HCT116 (cell line): ENCODE measurements around the gene TMEM14B. TPM values are rescaled to one million over a fixed set of nuclear protein-coding genes. Genes with fewer than 3 reads are reported as not detected.

Experiments used
- ATAC-seq: fragments of 200-7000 bp; cut with Tn5 transposase; 2 replicates; pipeline ENCODE4 v1.9.1; 2020; ENCODE audit warnings: mild to moderate bottlenecking, moderate library complexity
- BruUV-seq: library from RNA; stranded (reverse); fragments of 400-500 nt; replicated peaks from 2 replicates; lab custom pipeline; 2021; lab: Mats Ljungman, UMichigan
- CTCF ChIA-PET: fragments of 300-600 bp; sonication (Branson Sonifier 250); formaldehyde crosslinking; loops from one replicate; lab custom pipeline; 2021; ENCODE audit warnings: antibody characterized with exemption; lab: Charles Lee
- POLR2A ChIA-PET: fragments of 300-600, 350-600 bp; sonication (Branson Sonifier 250); formaldehyde crosslinking; loops from one replicate; lab custom pipeline; 2021; ENCODE audit warnings: antibody characterized with exemption; lab: Charles Lee
- RAD21 ChIA-PET, 2 experiments: fragments of 300-600 bp; sonication (Branson Sonifier 250); formaldehyde crosslinking; loops; one replicate each; lab custom pipeline; 2023; ENCODE audit warnings: low total read pairs in 2 of 2; ENCODE audit not compliant: uncharacterized antibody in 2 of 2, unreplicated experiment in 2 of 2, low non-redundant PET in 1 of 2; lab: Charles Lee
- DNase-seq: peaks from one replicate; pipeline ENCODE4 v3.0.0-alpha.2; 2010; ENCODE audit warnings: low read depth, low spot score
- H2AFZ ChIP-seq: fragments of 200-600 bp; shearing (Covaris generic), sonication (generic); 2 replicates; pipeline ENCODE4 v1.6.1; 2017; ENCODE audit warnings: low read depth, mixed run types, mixed read lengths, antibody characterized with exemption, low read length; ENCODE audit not compliant: poor library complexity, severe bottlenecking
- H3K27ac ChIP-seq: 2 replicates; pipeline ENCODE4 v1.5.1; 2012; ENCODE audit warnings: low read depth, low read length
- H3K27me3 ChIP-seq: fragments of 200-600 bp; sonication (generic); 2 replicates; pipeline ENCODE4 v1.6.1; 2016; ENCODE audit warnings: mixed run types, low read length, mixed read lengths; ENCODE audit not compliant: insufficient read depth
- H3K36me3 ChIP-seq, 2 experiments: fragments of 200-500 bp in 1 of 2; fragments of 200-600 bp in 1 of 2; sonication (Bioruptor generic) in 1 of 2; sonication (generic) in 1 of 2; 2 replicates each; pipeline versions ENCODE4 v1.5.1 to v1.6.1; 2014 to 2016; ENCODE audit warnings: low read length in 2 of 2, inconsistent platforms in 1 of 2, mixed read lengths in 1 of 2, mixed run types in 1 of 2; ENCODE audit not compliant: insufficient read depth in 2 of 2, control insufficient read depth in 1 of 2
- H3K4me1 ChIP-seq, 2 experiments: fragments of 200-600 bp in 1 of 2; sonication (generic) in 1 of 2; 2 replicates each; pipeline versions ENCODE4 v1.5.1 to v1.6.1; 2012 to 2017; ENCODE audit warnings: low read length in 2 of 2, inconsistent platforms in 1 of 2, mild to moderate bottlenecking in 1 of 2, mixed read lengths in 1 of 2, mixed run types in 1 of 2, moderate library complexity in 1 of 2; ENCODE audit not compliant: insufficient read depth in 2 of 2, control insufficient read depth in 1 of 2
- H3K4me2 ChIP-seq: fragments of 200-600 bp; sonication (generic); 2 replicates; pipeline ENCODE4 v1.6.1; 2017; ENCODE audit warnings: mixed run types, low read length, mixed read lengths
- H3K4me3 ChIP-seq, 2 experiments: fragments of 200-600 bp in 1 of 2; sonication (generic) in 1 of 2; replicated peaks in 1 of 2; 2 replicates each; pipeline ENCODE4 v1.5.1; 2011 to 2016; ENCODE audit warnings: low read length in 2 of 2, control low read depth in 1 of 2, low read depth in 1 of 2, mild to moderate bottlenecking in 1 of 2, mixed read lengths in 1 of 2, mixed run types in 1 of 2
- H3K79me2 ChIP-seq: fragments of 200-600 bp; sonication (generic); 2 replicates; pipeline ENCODE4 v1.6.1; 2017; ENCODE audit warnings: mild to moderate bottlenecking, mixed run types, low read length, moderate library complexity, mixed read lengths; ENCODE audit not compliant: insufficient read depth
- H3K9ac ChIP-seq: fragments of 200-600 bp; sonication (generic); 2 replicates; pipeline ENCODE4 v1.6.1; 2016; ENCODE audit warnings: low read length, mixed read lengths
- H3K9me2 ChIP-seq: fragments of 200-600 bp; sonication (generic), shearing (Covaris generic); 2 replicates; pipeline ENCODE4 v1.6.1; 2017; ENCODE audit warnings: mixed run types, mild to moderate bottlenecking, moderate library complexity; ENCODE audit not compliant: insufficient read depth
- H3K9me3 ChIP-seq, 2 experiments: fragments of 200-500 bp in 1 of 2; fragments of 200-600 bp in 1 of 2; sonication (Bioruptor generic) in 1 of 2; sonication (generic) in 1 of 2; 2 replicates each; pipeline ENCODE4 v1.6.1; 2014 to 2017; ENCODE audit warnings: low read length in 2 of 2, mixed read lengths in 2 of 2, inconsistent platforms in 1 of 2, low read depth in 1 of 2, mild to moderate bottlenecking in 1 of 2, mixed run types in 1 of 2, moderate library complexity in 1 of 2; ENCODE audit not compliant: control insufficient read depth in 1 of 2, insufficient read depth in 1 of 2
- H4K20me1 ChIP-seq: fragments of 200-600 bp; sonication (generic), shearing (Covaris generic); 2 replicates; pipeline ENCODE4 v1.6.1; 2017; ENCODE audit warnings: mixed run types, mild to moderate bottlenecking, moderate library complexity; ENCODE audit not compliant: insufficient read depth
- CBX3 ChIP-seq: IDR thresholded peaks from 2 replicates; pipeline ENCODE4 v1.6.1; 2012; ENCODE audit warnings: low read depth
- CEBPB ChIP-seq: IDR thresholded peaks from 2 replicates; pipeline ENCODE4 v1.6.1; 2012; ENCODE audit warnings: low read depth
- CTCF ChIP-seq, 3 experiments: fragments of 200-600 bp in 1 of 3; sonication (generic) in 1 of 3; IDR thresholded peaks in 2 of 3; conservative IDR thresholded peaks in 1 of 3; 2 replicates each; pipeline ENCODE4 v1.5.1; 2012 to 2017; ENCODE audit warnings: low read depth in 2 of 3, low read length in 2 of 3, antibody characterized with exemption in 1 of 3, borderline replicate concordance in 1 of 3, control low read depth in 1 of 3, mild to moderate bottlenecking in 1 of 3, mixed read lengths in 1 of 3, mixed run types in 1 of 3, moderate library complexity in 1 of 3; ENCODE audit not compliant: insufficient read depth in 1 of 3
- EGR1 ChIP-seq: IDR thresholded peaks from 2 replicates; pipeline ENCODE4 v1.6.1; 2012; ENCODE audit warnings: low read depth
- FOSL1 ChIP-seq: IDR thresholded peaks from 2 replicates; pipeline ENCODE4 v1.6.1; 2012; ENCODE audit warnings: low read depth
- JUND ChIP-seq: IDR thresholded peaks from 2 replicates; pipeline ENCODE4 v1.6.1; 2012
- MAX ChIP-seq: IDR thresholded peaks from 2 replicates; pipeline ENCODE4 v1.6.1; 2012
- RAD21 ChIP-seq: IDR thresholded peaks from 2 replicates; pipeline ENCODE4 v1.6.1; 2012; ENCODE audit warnings: low read depth, mild to moderate bottlenecking
- SIN3A ChIP-seq: IDR thresholded peaks from 2 replicates; pipeline ENCODE4 v1.6.1; 2012; ENCODE audit warnings: low read depth
- ZBTB33 ChIP-seq: IDR thresholded peaks from 2 replicates; pipeline ENCODE4 v1.6.1; 2011; ENCODE audit warnings: mild to moderate bottlenecking, low read length, moderate library complexity; ENCODE audit not compliant: insufficient replicate concordance; ENCODE audit errors: extremely low read depth
- intact Hi-C: fragments of 100-400 bp; cut with micrococcal nuclease; formaldehyde crosslinking; loops from 2 replicates; pipeline ENCODE4 v1.10.0; 2022
- total RNA-seq: library from RNA; stranded (reverse); gene quantifications from one replicate; pipeline ENCODE4 v1.2.1, GENCODE V29; 2021; ENCODE audit not compliant: unreplicated experiment

TMEM14B gene
- total RNA-seq, 1 experiment from 2014 or later = 83.6 TPM

GRCh38 chr6:10759312-10759839 lies 11.8 kb downstream of the TMEM14B start:
- intact Hi-C loops = no loop called here
- ChIA-PET CTCF (interaction anchor here (0.8 to 1.1 kb wide), 3 partner anchors 12 to 253 kb away, joined by 3 to 4 read pairs (median 3); partner anchors contain the start of gene TMEM14B), POLR2A (interaction anchor here (0.5 kb wide), 1 partner anchor 432 kb away, joined by 3 read pairs; no protein-coding TSS in a partner anchor), RAD21 (no interaction called here)
- no TSS peak for BruUV-seq
- Histone ChIP-seq H3K27ac (peak overlapping the region; percentile 49), H3K27me3 (no peaks in the 10 kb centered on the region), H3K79me2 (peaks cover 33% of the 10 kb centered on the region), H3K4me3 (peak overlapping the region in 1 of 2 experiments; percentile 36; a peak in 1 of 4 replicates), H3K36me3 (peaks cover 7 to 17% of the 10 kb centered on the region in 2 experiments; a peak in 3 of 4 replicates), H2AFZ (no peak overlapping the region), H4K20me1 (peaks cover 9% of the 10 kb centered on the region; the same call in 1 of the 2 replicates), H3K9me2 (no peaks in the 10 kb centered on the region), H3K9me3 (no peaks in the 10 kb centered on the region), H3K9ac (peak overlapping the region; percentile 37), H3K4me1 (peaks cover 25 to 46% of the 10 kb centered on the region in 2 experiments), H3K4me2 (peak overlapping the region; percentile 60)
- TF ChIP-seq CBX3 (0 out of 2 replicates have a peak, but pooled peaks have one; percentile 18), RAD21 (peak; percentile 44), EGR1 (no peak), FOSL1 (peak; percentile 74), ZBTB33 (no peak), JUND (peak; percentile 82), MAX (peak; percentile 27; the same call in 1 of the 2 replicates), SIN3A (peak; percentile 8), CEBPB (no peak), CTCF (IDR thresholded peaks at IDR 0.05 in 2 of 3, conservative IDR thresholded peaks at IDR 0.05 in 1 of 3; ENCODE audit: borderline replicate concordance in 1 of 3, insufficient read depth in 1 of 3, low read depth in 2 of 3, low read length in 2 of 3) (peak; percentile 14 to 65 (median 53); a peak in 5 of 6 replicates)
- peak; percentile 70 for ATAC-seq
- DNase-seq = peak; percentile 89
